IPS-11a (cell line): ENCODE results near the gene CHD5.
"Not testable (repeated sequence)": the region's sequence is repeated elsewhere in the genome, so short reads cannot be mapped to it uniquely, and the experiment has no call there.

Source experiments
- H3K4me3 ChIP-seq: one replicate; pipeline ENCODE4 v1.5.1; 2013; ENCODE audit warnings: low read depth, low read length, control low read depth

CHD5 gene

GRCh38 chr1:6070450-6070974 is 109.6 kb downstream of the CHD5 start:
- no peak overlapping the region for H3K4me3 ChIP-seq

GRCh38 chr1:6069573-6069972 is 110.5 kb downstream of the CHD5 start:
- no peak overlapping the region for H3K4me3 ChIP-seq

DNA sequence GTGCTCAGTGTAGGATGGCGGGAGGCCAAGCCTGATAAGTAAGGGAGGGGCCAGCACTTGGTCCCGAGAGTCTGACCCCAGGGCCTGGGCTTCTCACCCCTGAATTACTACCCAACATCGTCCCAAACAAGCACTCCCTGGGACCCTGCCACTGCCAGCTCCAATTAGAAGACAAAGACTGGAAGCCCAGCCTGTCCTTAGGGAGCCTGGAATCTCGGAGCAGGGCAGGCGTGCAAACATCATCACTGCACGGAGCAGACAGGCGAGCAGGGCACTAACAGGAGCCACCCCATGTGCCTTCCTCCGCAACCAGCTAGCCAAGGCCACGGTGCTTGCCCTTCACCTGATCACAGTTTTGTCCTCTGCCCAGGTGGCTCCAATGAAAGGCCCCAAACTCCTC is 111.2 kb downstream of the CHD5 start:
- no peak overlapping the region for H3K4me3 ChIP-seq

DNA sequence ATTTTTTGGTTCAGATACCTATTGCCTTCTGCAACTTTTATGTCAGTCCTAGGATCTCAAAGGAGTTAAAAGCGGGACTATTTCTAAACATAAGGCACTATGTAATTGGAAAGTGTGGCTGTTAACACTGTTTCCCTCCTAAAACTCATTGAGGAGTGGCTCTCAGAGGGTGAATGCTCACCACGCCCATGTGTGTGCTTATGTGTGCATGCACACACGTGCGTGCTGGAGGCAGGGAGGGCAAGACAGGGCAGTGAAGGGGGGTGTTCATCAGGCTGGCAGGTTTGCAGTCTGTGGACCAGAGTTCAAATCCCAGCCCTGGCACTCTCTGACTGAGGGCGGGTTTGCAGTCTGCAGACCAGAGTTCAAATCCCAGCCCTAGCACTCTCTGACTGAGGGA is 112.0 kb downstream of the CHD5 start:
- H3K4me3 ChIP-seq: no peak overlapping the region

DNA sequence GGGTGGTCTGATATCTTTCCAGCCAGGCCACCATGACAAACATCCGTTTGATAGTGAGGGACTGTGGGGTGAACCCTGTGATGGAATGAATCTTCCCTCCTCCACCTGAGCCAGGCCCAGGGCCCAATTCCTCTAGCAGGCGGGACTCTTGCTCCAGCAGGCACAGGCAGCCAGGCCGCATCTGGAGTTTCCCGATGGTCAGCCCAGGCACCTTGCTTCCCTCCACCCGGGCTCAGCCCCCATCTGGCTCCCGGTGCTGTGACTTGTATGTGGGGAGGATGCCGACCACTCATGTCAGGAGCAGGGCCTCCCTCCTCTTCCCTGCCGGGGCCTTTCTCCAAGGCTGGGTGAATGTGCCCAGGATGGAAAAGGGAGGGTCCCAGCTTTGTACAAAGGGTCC is 113.4 kb downstream of the CHD5 start:
- no peak overlapping the region for H3K4me3 ChIP-seq

- no peak overlapping the region for H3K4me3 ChIP-seq
Observed at GRCh38 chr1:6065093-6065858, 114.8 kb downstream of the CHD5 start.

GRCh38 chr1:6063532-6064053 is 116.5 kb downstream of the CHD5 start:
- H3K4me3 ChIP-seq: not testable (repeated sequence)

DNA sequence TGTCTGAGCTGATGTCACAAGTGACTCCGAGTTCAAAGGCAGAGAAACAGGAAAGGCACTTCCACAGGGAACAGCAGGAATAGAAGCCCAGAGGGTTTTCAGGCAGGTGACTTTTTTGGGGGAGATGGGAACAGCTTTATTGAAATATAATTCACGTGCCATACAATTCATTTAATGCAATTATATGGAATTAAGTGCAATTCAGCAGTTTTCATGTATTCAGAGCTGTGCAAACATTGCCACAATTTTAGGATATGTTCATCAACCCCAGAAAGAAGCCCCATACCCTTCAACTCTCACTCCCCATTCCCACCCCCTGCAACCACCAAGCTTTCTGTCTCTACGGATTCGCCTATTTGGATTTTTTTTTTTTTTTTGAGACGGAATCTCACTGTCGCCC is 117.5 kb downstream of the CHD5 start:
- H3K4me3 ChIP-seq: no peak overlapping the region

- no peak overlapping the region for H3K4me3 ChIP-seq
Observed at GRCh38 chr1:6059866-6060265, 120.3 kb downstream of the CHD5 start.

DNA sequence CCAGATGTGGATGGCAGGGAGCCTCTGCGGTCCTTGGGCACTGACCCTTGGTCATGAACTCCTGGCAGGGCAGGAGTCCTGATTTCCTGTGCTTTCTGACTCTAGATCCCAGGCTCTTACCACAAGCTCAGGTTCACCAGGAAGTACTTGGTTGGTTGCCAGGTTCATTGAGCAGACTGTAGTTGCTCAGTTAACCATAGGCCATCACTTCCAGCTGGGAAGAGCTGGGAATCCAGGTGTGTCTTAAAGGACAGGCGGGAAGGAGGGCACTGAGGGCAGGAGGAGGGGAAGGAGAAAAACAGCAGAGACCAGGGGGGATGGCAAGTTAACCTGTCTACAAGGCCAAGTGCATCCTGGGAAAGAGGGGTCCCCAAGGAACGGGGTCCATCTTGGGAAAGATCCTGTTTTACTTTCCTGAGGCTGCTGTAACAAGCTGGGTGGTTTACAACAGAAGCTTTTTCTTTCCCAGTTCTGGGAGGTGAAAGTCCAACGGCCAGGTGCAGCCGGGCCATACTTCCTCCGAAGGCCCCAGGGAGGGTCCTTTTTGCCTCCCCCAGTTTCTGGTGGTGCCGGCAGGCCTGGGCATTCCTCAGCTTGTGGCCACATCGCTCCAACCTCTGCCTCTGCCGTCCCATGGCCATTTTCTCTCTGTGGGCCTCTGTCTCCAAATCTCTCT is 122.8 kb downstream of the CHD5 start:
- no peak overlapping the region for H3K4me3 ChIP-seq

GRCh38 chr1:6056572-6056948 is 123.6 kb downstream of the CHD5 start:
- no peak overlapping the region for H3K4me3 ChIP-seq

- no peak overlapping the region for H3K4me3 ChIP-seq
Observed at GRCh38 chr1:6054596-6054995, 125.5 kb downstream of the CHD5 start.

DNA sequence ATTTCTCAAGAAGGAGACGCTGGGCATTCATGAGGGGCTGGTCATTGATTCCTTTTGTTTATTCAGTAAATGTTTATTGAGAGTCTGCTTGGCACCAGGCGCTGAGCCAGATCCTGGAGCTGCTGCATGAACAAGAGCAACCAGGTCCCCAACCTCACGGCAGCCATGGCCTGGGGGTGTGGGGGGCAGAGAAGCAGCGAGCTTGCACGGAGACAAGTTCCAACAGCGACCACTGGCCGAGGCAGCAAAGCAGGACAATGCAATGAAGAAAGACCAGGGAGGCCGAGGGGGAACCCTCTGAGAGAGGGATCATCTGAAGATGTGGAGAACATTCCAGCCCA is 126.9 kb downstream of the CHD5 start:
- H3K4me3 ChIP-seq: no peak overlapping the region

DNA sequence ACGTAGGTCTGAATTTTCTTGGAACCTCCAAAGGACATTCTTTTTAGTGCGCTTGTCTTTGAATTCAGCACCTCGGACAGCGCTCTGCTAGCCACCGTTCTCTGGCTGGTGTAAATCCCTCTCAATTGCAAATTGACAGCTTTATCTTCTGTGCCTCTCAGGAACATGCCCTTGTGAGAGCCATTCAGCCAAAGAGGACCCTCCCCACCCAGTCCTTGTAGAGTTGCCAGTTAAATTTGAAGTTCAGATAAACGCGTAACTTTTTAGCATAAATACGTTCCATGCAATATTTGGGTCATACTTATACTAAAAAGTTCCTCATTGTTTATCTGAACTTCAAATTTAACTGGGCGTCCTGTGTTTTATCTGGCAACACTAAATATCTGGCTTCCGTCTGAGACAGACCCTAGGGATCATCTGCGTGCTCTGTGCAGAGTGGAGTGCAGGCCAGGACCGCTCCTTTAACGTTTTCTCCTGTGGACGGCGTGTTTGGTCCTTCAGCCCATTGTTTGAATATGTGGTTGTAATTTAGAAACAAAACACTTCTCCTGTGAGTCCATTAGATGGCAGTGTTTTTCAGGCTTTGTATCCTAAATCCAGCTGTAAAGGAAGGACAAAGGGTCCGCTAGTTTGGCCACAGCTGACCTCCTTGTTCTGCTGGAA is 127.4 kb downstream of the CHD5 start:
- H3K4me3 ChIP-seq: no peak overlapping the region
